Islet of Langerhans (tissue), 1 donor: ENCODE results near the gene SYMPK.

Source experiments
- FAIRE-seq: peaks from one replicate; lab custom pipeline; 2011; peaks lifted over from hg19 to GRCh38; lab: Jason Lieb, UNC

Gene SYMPK

GRCh38 chr19:45866400-45867176, 3.6 kb upstream of the SYMPK start:
- no peak for FAIRE-seq

DNA sequence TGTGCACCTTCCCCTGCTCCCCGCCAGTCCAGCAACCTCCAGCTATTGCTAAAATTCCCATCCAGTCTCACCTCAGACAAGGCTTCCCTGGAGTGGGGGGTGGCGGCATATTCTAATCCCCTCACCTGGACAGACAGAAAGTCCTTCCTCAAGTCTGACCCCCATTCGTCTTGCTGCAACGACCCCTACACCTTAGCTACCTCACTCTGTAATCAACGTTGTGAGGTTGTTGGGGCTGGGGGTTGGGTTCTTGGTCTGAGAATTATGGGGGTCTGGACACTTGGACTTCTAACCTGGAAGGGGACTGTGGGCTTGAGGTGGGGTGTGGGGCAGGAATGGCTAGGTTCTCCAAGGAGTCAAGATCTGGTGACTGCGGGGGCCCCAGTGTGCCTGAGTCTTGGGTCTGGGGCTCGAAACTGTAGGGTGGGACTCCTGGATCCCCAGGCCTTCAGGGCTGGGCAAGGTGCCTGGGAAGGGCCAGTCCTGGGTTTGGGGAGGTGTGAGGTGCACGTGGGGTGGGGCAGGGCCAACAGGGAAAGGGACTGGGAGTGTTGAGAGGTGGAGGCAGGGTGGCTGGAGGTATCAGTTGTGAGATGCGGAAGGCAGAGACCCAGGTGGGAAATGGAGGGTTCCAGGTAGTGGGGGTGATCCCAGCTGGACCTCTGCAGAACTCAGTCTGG, 2.5 kb upstream of the SYMPK start:
- FAIRE-seq: no peak

DNA sequence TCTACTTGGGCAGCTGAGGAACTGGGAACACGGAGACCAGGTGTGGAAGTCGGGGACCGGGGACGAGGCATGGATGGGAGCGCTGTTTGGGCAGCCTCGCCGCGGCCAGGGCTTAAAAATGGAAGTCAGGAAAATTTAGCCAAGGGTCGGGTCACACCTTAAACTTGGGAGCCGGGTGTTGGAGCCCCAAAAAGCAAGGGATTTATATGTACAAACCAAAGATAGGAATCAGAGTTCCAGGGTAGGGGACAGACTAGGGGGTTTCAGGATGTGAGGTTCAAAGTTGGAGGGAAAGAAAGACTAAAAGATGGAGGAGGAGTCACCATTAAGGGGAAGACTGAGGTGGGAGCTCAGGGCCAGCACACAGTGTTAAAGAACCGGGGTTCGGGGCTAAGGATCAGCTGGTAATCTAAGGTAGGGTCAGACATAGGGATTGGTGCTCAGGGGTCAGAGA, 1.7 kb upstream of the SYMPK start:
- FAIRE-seq: no peak

- FAIRE-seq: no peak
These were observed 1.1 kb upstream of the SYMPK start, which contains the start of gene FOXA3 for GRCh38 chr19:45863840-45864628. FOXA3 (plus strand) TSS chr19:45864326; CDS start chr19:45864457, 131 bp downstream.

GRCh38 chr19:45863335-45863839, 440 bp upstream of the SYMPK start:
- peak; percentile 55 for FAIRE-seq

- no peak for FAIRE-seq
These were observed 730 bp downstream of the SYMPK start for GRCh38 chr19:45862271-45862563.

GRCh38 chr19:45860359-45861259, 2.3 kb downstream of the SYMPK start:
- FAIRE-seq: no peak

DNA sequence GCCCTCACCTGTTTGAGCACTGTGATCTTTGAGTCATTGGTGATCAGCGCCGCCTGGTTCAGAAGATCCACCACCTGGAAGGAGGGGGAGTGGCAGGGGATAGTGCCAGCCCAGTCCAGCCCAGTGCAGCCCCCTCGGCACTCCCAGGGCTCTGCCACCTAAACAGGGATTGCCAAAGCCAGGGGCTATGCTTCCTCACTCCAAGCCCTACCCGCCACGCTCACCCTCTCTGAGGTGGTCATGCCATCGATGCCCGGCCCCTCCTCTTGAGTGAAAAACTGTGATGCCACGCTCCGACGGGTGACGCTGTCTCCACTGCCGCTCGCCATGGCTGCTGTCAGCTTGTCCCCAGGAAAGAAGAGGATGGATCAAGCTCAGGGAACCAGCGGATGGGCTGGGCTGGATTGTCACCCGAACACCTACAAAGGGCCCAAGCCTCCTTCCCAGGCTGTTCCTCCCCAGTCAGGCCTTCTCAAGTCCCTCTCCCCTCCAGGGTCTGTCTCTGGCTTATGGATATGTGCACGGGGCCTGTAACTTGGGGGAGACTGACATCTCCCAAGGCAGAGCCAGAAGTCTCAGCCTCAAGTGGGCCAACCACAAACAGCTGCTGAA, 8.7 kb downstream of the SYMPK start:
- no peak for FAIRE-seq

DNA sequence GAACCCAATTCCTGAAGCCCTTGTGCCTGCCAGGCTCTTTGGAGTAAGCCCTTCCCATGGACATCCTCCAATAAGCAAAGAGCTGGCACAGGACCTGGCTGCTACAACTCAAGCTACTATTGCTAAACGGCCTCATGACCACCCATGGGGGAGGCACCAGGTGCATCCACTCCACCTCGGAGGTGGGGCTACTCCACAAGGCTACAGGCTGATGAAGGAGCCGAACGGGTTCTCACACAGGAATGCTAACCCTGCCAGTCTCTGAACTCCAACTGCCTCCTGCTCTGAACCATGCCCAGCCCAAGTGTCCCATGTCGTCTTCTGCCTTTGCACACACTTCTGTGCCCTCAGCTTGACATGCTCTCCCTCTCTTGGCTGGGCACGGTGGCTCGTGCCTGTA, 10.0 kb downstream of the SYMPK start:
- no peak for FAIRE-seq

GRCh38 chr19:45852145-45852750, 10.7 kb downstream of the SYMPK start:
- FAIRE-seq: no peak

GRCh38 chr19:45848922-45849321, 14.0 kb downstream of the SYMPK start:
- FAIRE-seq: no peak

DNA sequence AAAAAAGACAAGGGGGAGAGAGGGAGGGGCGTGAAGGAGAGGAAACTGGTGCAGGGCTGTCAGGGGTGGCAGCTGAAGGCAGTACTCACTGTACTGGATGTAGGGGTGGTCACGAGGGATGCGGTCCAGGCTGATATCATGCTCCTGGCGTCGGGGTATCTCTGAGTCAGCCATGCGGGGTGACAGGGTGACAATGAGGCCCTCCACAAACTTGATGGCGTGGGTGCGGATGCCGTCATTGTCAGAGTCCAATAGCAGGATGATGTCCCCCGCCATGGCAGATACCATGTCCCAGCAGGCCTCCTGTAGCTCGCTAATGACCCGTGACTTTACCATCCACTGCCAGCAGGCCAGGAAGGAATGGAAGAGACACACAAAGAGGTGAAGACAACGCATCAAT, 15.3 kb downstream of the SYMPK start:
- FAIRE-seq: no peak

DNA sequence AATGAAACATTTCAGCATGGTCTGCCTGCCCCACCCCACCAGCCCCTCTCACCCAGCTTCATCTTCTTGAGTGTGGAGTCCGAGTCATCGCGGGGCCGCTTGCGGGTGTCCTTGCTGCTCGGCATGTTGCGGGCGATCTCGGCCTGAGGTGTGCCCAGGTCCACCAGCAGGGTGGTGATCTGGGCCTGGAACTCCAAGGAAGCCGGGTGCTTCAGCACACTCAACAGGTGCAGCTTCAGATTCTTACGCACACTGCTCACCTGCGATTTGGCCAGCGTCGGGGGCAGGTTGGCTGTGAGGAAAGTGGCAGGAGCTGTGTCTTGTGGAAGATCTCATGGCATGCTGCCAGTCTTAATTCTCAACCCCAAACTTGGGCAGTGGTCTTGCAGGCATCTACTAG, 20.7 kb downstream of the SYMPK start:
- no peak for FAIRE-seq

DNA sequence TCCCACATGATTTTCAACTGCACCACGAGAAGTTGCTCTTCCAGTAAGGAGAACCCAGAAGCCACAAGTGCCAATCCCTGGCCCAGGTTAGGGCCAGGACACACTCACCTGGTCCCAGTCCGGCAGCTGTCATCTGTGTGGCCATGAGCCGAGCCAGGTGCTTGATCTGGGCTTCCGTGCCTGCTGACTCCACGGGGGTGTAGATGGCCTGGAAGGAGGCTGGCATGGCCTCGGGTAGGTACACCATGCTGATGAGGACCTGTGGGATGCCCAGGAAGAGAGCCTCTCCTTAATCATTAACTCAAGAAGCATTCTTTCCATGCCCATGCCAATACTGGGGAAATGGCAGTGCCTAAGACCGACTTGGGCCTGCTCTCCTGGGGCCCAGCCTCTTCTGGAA, 28.0 kb downstream of the SYMPK start:
- FAIRE-seq: no peak

DNA sequence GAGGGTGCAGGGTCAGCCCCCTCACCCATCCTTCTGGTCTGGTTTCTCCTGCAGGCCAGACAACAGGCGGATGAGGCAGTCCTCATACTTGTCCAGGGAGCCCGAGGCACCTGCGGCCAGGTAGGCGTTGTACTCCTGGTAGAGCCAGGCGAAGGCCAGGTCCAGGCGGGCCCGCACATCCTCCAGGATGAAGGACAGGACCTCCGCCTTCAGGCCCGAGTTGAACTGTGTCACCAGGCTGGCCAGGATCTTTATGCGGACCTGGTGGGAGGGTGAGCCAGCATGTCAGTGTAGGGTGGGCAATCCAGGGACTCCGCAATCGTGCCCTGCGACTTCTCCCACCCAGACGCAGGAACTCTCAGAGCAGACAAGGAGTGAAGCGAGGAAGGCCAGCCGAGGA, 34.0 kb downstream of the SYMPK start:
- no peak for FAIRE-seq

- FAIRE-seq: no peak
These were observed 34.4 kb downstream of the SYMPK start for GRCh38 chr19:45828523-45828922.

DNA sequence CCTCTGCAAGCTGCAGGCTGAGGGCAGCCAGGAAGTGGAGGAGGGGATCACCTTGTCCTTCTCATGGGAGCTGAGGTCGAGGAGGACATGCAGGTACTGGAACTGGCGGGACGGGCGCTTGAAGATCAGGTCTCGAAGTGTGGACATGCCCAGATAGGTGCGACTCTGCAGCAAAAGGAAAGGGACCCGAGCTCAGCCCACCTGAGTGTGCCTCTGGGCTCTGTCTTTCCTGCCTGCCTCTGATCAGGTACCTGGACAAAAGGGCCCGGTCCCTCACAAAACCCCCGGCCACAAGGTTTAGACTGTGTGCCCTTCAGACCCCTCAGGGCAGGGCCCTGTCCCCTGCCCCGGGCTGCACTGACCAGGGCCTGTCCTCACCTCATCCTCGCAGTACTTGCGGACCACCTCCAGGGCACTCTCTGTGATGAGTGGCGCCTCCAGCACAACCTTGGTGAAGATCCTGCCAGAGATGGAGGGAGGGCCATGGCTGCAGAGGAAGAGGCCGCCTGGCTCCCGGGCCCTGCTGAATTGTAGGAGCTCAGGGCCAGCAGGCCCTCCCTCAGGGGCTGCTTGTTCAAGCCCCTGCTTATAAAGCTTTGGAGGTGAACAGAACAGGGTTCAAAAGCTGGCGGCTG, 35.4 kb downstream of the SYMPK start:
- FAIRE-seq: no peak

DNA sequence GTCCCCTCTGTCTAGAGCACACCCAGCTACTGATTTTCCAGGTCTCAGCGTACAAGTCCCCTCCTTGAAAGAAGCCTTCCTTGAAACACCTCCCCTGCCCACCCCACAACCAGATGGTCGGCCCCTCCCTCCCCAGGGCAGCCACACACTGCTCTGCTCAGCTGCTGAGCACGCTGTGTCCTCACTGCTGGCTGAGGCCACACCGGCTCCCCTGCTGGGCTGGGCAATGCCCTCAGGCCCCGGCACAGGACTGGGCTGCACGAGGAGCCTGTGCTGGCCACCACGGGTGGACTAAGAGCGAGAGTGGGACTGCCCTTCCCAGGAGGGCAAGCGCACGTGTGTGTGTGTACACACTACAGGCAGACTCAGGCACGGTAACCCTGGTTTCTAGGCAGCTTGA, 36.0 kb downstream of the SYMPK start:
- FAIRE-seq: no peak

GRCh38 chr19:45825917-45826893, 36.7 kb downstream of the SYMPK start:
- FAIRE-seq: no peak
